ENCODE measurements around the gene TINAGL1.

The TINAGL1 gene

DNA sequence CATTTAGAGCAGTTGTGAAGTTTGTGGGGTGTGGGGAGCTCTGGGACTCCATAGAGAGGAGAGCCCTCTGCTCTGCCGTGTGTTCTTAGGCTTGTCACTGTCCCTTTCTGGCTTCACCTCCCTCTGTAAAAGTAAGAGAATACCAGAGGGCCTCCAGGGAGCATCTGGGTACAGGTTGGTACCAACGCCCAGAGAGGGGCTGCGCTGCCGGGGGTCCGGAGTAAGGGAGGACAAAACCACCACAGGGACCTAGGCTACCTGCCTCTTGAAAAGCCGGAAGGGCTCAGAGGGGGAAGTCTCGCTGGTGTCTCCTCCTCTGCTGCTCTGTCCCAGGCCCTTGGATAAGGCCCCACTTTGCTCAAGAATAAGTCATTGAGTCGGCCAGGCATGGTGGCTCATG lies 3.1 kb upstream of the TINAGL1 start:
- Histone ChIP-seq H2AFZ (ENCODE audit: low read depth, low read length, severe bottlenecking) (no peak overlapping the region), H3K9me2 (replicated peaks; ENCODE audit: insufficient read depth, low read length) (no peaks in the 10 kb centered on the region), H3K79me2 (ENCODE audit: insufficient read depth, low read length) (no peaks in the 10 kb centered on the region), H3K36me3 (ENCODE audit: low read length) (no peaks in the 10 kb centered on the region), H3K4me2 (ENCODE audit: low read depth, low read length, poor library complexity, severe bottlenecking) (no peak overlapping the region), H3F3A (ENCODE audit: insufficient read depth) (no peaks in the 10 kb centered on the region), H3K27me3 (ENCODE audit: low read length) (no peaks in the 10 kb centered on the region), H3K9me3 (ENCODE audit: insufficient read depth, low read length) (no peaks in the 10 kb centered on the region), H3K9ac (ENCODE audit: low read length) (no peak overlapping the region), H3K27ac (ENCODE audit: low read depth, low read length) (no peak overlapping the region), H4K20me1 (ENCODE audit: low read depth, low read length) (no peaks in the 10 kb centered on the region), H3K4me3 (ENCODE audit: insufficient read depth, low read length, poor library complexity, severe bottlenecking) (no peak overlapping the region)
- no peak for TF ChIP-seq EZH2phosphoT487 (conservative IDR thresholded peaks at IDR 0.05; ENCODE audit: low read length)
- TF ChIP-seq, protein P1, sequence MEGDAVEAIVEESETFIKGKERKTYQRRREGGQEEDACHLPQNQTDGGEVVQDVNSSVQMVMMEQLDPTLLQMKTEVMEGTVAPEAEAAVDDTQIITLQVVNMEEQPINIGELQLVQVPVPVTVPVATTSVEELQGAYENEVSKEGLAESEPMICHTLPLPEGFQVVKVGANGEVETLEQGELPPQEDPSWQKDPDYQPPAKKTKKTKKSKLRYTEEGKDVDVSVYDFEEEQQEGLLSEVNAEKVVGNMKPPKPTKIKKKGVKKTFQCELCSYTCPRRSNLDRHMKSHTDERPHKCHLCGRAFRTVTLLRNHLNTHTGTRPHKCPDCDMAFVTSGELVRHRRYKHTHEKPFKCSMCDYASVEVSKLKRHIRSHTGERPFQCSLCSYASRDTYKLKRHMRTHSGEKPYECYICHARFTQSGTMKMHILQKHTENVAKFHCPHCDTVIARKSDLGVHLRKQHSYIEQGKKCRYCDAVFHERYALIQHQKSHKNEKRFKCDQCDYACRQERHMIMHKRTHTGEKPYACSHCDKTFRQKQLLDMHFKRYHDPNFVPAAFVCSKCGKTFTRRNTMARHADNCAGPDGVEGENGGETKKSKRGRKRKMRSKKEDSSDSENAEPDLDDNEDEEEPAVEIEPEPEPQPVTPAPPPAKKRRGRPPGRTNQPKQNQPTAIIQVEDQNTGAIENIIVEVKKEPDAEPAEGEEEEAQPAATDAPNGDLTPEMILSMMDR (IDR thresholded peaks at IDR 0.05; ENCODE audit: insufficient read depth, low read length, poor library complexity, severe bottlenecking): no peak

DNA sequence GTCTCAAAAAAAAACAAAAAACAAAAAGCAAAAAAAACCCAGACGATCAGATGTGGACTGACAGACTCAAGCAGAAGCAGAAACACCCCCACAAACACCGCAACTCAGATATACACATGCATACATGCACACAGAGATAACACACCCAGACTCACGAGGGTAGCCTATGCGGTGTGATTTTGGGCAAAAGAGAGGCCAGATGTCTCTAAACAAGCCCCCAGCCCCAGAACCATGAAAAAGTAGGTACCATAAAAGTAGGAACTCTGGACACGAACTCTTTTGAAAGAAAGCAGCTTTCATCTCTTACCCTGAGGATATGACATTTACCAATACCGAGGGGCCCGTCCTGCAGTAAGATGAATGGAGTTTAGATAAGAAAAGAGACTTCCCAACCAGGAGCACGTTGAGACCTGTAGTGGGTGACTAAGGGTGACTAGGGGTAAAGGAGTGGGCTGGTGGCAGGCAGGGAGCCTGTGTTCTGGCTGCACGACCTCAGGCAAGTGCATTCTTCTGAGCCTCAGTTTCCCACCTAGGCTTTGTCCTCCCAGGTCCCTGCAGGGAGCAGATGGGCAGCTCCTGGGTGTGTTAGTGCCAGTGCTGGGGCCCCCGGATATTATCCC lies 1.5 kb upstream of the TINAGL1 start:
- H3K4me2 ChIP-seq (ENCODE audit: low read depth, low read length, poor library complexity, severe bottlenecking): no peak overlapping the region
- no peaks in the 10 kb centered on the region for H3F3A ChIP-seq (ENCODE audit: insufficient read depth)
- H4K20me1 ChIP-seq (ENCODE audit: low read depth, low read length): no peaks in the 10 kb centered on the region
- H3K9me3 ChIP-seq (ENCODE audit: insufficient read depth, low read length): no peaks in the 10 kb centered on the region
- no peak overlapping the region for H3K27ac ChIP-seq (ENCODE audit: low read depth, low read length)
- H3K9ac ChIP-seq (ENCODE audit: low read length): no peak overlapping the region
- H3K4me3 ChIP-seq (ENCODE audit: insufficient read depth, low read length, poor library complexity, severe bottlenecking): no peak overlapping the region
- H2AFZ ChIP-seq (ENCODE audit: low read depth, low read length, severe bottlenecking): no peak overlapping the region
- H3K27me3 ChIP-seq (ENCODE audit: low read length): no peaks in the 10 kb centered on the region
- H3K9me2 ChIP-seq (replicated peaks; ENCODE audit: insufficient read depth, low read length): no peaks in the 10 kb centered on the region
- H3K36me3 ChIP-seq (ENCODE audit: low read length): no peaks in the 10 kb centered on the region
- no peaks in the 10 kb centered on the region for H3K79me2 ChIP-seq (ENCODE audit: insufficient read depth, low read length)
- no peak for TF ChIP-seq EZH2phosphoT487 (conservative IDR thresholded peaks at IDR 0.05; ENCODE audit: low read length)
- TF ChIP-seq, protein P1 (IDR thresholded peaks at IDR 0.05; ENCODE audit: insufficient read depth, low read length, poor library complexity, severe bottlenecking): no peak

DNA sequence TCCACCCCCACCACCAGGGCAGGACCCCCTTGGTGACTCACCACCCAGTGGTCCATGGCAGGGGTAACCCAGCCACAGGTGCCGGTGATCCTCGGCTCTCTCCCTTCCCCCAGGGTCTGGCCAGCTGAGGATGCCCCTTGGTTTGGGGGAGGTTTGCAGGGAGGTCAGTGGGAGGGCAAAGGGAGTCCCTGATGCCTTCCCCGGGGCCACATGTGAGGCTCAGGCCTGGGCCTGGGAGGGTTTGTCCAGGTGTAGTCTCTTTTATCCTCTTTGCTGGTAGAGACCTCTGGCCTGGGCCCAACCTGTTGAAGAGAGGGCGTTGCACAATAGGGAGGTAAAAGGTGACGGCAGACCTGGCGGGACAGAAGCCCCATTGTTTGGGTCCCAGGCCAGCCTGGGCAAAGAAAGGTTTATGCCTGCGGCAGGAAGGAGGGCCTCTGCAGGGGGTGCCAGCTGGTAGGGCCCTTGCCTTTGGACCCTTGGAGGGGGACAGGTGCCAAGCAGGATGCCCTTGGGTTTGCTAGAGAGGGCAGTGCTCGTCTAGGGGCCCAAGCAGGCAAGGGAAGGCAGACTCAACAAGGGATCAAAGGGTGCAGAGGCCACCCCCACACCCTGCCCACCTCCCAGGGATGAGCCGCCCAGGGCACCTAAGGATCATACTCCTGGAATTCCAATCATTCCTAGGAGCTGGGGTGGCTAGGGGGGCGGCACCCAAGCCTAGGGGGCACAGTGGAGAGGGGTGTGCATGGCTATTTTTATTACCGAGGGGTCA lies 760 bp upstream of the TINAGL1 start:
- no peaks in the 10 kb centered on the region for H3K9me2 ChIP-seq (replicated peaks; ENCODE audit: insufficient read depth, low read length)
- H3K36me3 ChIP-seq (ENCODE audit: low read length): no peaks in the 10 kb centered on the region
- TF ChIP-seq, protein P1 (IDR thresholded peaks at IDR 0.05; ENCODE audit: insufficient read depth, low read length, poor library complexity, severe bottlenecking): no peak
- no peak for TF ChIP-seq EZH2phosphoT487 (conservative IDR thresholded peaks at IDR 0.05; ENCODE audit: low read length)
- H2AFZ ChIP-seq (ENCODE audit: low read depth, low read length, severe bottlenecking): no peak overlapping the region
- H3K4me3 ChIP-seq (ENCODE audit: insufficient read depth, low read length, poor library complexity, severe bottlenecking): no peak overlapping the region
- no peaks in the 10 kb centered on the region for H4K20me1 ChIP-seq (ENCODE audit: low read depth, low read length)
- H3F3A ChIP-seq (ENCODE audit: insufficient read depth): no peaks in the 10 kb centered on the region
- no peaks in the 10 kb centered on the region for H3K27me3 ChIP-seq (ENCODE audit: low read length)
- H3K4me2 ChIP-seq (ENCODE audit: low read depth, low read length, poor library complexity, severe bottlenecking): no peak overlapping the region
- no peaks in the 10 kb centered on the region for H3K9me3 ChIP-seq (ENCODE audit: insufficient read depth, low read length)
- H3K9ac ChIP-seq (ENCODE audit: low read length): no peak overlapping the region
- no peaks in the 10 kb centered on the region for H3K79me2 ChIP-seq (ENCODE audit: insufficient read depth, low read length)
- no peak overlapping the region for H3K27ac ChIP-seq (ENCODE audit: low read depth, low read length)
